ENCODE results near the gene FOXP2. TPM values are rescaled to one million over a fixed set of nuclear protein-coding genes. Genes with fewer than 3 reads are reported as not detected.

Gene FOXP2
- total and polyA plus RNA-seq, 2 of the 13 experiments (the other 11 are each of a cell fraction or from before 2014, with no cell fraction given) = 0.90 TPM; not detected in 1

DNA sequence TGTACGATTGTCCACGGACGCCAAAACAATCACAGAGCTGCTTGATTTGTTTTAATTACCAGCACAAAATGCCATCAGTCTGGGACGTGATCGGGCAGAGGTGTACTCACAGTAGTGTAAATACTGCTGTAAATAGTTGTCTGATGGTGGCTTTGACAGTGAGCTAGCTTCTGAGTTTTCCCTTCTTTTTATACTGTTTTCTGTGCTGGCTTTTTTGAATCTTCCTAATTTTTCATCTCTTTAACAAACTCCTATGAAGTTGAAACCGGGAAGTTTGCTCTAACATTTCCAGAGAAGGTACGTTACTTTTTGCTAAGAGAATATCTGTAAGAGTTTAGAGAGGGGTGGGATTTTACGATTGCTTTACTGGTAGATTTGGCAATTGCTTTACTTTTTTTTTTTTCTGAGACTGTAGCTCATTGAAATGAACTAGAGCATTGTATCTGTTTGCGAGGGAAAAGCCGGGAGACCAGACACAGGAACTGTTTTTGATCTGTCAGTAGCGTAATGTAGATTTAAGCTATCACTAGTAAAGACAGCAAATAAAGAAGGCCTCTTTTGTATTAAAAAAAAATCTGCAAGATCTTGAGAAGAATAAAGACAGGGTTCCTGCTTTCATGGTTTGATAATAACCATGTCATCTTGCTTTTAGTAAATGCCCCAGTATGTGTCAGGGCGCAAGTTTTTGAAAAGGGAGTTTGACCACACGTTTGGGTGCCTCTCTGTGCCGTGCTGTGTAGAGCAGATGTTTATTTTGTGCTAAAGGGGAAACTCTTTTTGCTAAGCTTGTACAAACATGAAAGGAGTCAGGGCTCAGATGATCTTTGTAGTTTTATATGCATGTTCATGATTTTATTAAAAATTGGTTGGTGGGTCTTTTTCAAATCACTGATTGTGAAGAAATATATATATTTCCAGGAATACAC is 712 bp downstream of the FOXP2 start:
- BruUV-seq (replicated peaks) = no TSS peak
- Histone ChIP-seq H3K9ac (ENCODE audit: insufficient read depth, low read depth, low read length) (peak overlapping the region; percentile 47; the same call in 1 of the 2 replicates), H3K4me1 (ENCODE audit: insufficient read depth, low read length) (peaks cover 40% of the 10 kb centered on the region), H3K79me2 (ENCODE audit: insufficient read depth, low read length) (no peaks in the 10 kb centered on the region), H2AFZ (ENCODE audit: low read length) (peak overlapping the region; percentile 85), H3K4me2 (ENCODE audit: low read depth, low read length) (peak overlapping the region; percentile 81), H3K4me3 (replicated peaks in 1 of 3; ENCODE audit: insufficient read depth in 1 of 3, low read depth in 2 of 3, low read length in 3 of 3) (peak overlapping the region; percentile 33 to 54 (median 48); a peak in 5 of 6 replicates), H4K20me1 (ENCODE audit: insufficient read depth, low read length) (no peaks in the 10 kb centered on the region), H3K27ac (ENCODE audit: extremely low read length, insufficient read depth, low read length) (peak overlapping the region; percentile 37), H3K9me3 (ENCODE audit: low read length) (no peaks in the 10 kb centered on the region), H3K36me3 (replicated peaks in 1 of 2; ENCODE audit: control insufficient read depth in 1 of 2, insufficient read depth in 2 of 2, low read length in 2 of 2) (no peaks in the 10 kb centered on the region), H3K27me3 (ENCODE audit: control insufficient read depth in 1 of 2, insufficient read depth in 2 of 2, low read length in 2 of 2) (no peaks in the 10 kb centered on the region)
- FAIRE-seq = no peak
- WGBS (ENCODE audit: low lambda C conversion rate) = under 1% methylated on average over 14 of the region's 14 CpGs
- ChIA-PET CTCF (ENCODE audit: low intra/inter-chr PET ratio, low total read pairs) (no interaction called here), POLR2A (no interaction called here)
- DNase-seq (ENCODE audit: low spot score) = no peak
- peak; percentile 75 for ATAC-seq
- intact Hi-C loops (cut with micrococcal nuclease; ENCODE audit: unreplicated experiment) (no loop called here), in situ Hi-C loops (cut with HindIII; ENCODE audit: extremely low pct_ligation_motif_present, low pct_unique_long_range_greater_than_20kb) (loop anchor here (25.0 kb wide), 1 partner anchor 328 kb away; no protein-coding TSS in a partner anchor)
- TF ChIP-seq, protein P1, sequence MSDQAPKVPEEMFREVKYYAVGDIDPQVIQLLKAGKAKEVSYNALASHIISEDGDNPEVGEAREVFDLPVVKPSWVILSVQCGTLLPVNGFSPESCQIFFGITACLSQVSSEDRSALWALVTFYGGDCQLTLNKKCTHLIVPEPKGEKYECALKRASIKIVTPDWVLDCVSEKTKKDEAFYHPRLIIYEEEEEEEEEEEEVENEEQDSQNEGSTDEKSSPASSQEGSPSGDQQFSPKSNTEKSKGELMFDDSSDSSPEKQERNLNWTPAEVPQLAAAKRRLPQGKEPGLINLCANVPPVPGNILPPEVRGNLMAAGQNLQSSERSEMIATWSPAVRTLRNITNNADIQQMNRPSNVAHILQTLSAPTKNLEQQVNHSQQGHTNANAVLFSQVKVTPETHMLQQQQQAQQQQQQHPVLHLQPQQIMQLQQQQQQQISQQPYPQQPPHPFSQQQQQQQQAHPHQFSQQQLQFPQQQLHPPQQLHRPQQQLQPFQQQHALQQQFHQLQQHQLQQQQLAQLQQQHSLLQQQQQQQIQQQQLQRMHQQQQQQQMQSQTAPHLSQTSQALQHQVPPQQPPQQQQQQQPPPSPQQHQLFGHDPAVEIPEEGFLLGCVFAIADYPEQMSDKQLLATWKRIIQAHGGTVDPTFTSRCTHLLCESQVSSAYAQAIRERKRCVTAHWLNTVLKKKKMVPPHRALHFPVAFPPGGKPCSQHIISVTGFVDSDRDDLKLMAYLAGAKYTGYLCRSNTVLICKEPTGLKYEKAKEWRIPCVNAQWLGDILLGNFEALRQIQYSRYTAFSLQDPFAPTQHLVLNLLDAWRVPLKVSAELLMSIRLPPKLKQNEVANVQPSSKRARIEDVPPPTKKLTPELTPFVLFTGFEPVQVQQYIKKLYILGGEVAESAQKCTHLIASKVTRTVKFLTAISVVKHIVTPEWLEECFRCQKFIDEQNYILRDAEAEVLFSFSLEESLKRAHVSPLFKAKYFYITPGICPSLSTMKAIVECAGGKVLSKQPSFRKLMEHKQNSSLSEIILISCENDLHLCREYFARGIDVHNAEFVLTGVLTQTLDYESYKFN (CRISPR knock-in tag; conservative IDR thresholded peaks at IDR 0.05) = peak; percentile 54; the same call in 1 of the 2 replicates
- peak; percentile 46; the same call in 1 of the 2 replicates for TF ChIP-seq RXRB (CRISPR knock-in tag; IDR thresholded peaks at IDR 0.05; ENCODE audit: borderline replicate concordance)
- TF ChIP-seq, protein P2, sequence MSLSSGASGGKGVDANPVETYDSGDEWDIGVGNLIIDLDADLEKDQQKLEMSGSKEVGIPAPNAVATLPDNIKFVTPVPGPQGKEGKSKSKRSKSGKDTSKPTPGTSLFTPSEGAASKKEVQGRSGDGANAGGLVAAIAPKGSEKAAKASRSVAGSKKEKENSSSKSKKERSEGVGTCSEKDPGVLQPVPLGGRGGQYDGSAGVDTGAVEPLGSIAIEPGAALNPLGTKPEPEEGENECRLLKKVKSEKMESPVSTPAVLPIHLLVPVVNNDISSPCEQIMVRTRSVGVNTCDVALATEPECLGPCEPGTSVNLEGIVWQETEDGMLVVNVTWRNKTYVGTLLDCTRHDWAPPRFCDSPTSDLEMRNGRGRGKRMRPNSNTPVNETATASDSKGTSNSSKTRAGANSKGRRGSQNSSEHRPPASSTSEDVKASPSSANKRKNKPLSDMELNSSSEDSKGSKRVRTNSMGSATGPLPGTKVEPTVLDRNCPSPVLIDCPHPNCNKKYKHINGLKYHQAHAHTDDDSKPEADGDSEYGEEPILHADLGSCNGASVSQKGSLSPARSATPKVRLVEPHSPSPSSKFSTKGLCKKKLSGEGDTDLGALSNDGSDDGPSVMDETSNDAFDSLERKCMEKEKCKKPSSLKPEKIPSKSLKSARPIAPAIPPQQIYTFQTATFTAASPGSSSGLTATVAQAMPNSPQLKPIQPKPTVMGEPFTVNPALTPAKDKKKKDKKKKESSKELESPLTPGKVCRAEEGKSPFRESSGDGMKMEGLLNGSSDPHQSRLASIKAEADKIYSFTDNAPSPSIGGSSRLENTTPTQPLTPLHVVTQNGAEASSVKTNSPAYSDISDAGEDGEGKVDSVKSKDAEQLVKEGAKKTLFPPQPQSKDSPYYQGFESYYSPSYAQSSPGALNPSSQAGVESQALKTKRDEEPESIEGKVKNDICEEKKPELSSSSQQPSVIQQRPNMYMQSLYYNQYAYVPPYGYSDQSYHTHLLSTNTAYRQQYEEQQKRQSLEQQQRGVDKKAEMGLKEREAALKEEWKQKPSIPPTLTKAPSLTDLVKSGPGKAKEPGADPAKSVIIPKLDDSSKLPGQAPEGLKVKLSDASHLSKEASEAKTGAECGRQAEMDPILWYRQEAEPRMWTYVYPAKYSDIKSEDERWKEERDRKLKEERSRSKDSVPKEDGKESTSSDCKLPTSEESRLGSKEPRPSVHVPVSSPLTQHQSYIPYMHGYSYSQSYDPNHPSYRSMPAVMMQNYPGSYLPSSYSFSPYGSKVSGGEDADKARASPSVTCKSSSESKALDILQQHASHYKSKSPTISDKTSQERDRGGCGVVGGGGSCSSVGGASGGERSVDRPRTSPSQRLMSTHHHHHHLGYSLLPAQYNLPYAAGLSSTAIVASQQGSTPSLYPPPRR (CRISPR knock-in tag; IDR thresholded peaks at IDR 0.05; ENCODE audit: borderline replicate concordance) = no peak
- TF ChIP-seq IKZF5 (CRISPR knock-in tag; IDR thresholded peaks at IDR 0.05) = no peak
- TF ChIP-seq EEA1 (CRISPR knock-in tag; IDR thresholded peaks at IDR 0.05; ENCODE audit: borderline replicate concordance) = no peak
- TF ChIP-seq ZSCAN22 (CRISPR knock-in tag; IDR thresholded peaks at IDR 0.05) = peak; percentile 95
- TF ChIP-seq TBX2 (CRISPR knock-in tag; IDR thresholded peaks at IDR 0.05; ENCODE audit: borderline replicate concordance) = peak; percentile 24; the same call in 1 of the 2 replicates
- TF ChIP-seq, protein P3, sequence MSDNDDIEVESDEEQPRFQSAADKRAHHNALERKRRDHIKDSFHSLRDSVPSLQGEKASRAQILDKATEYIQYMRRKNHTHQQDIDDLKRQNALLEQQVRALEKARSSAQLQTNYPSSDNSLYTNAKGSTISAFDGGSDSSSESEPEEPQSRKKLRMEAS (IDR thresholded peaks at IDR 0.05) = peak; percentile 35; the same call in 1 of the 2 replicates
- TF ChIP-seq ELF4 (CRISPR knock-in tag; IDR thresholded peaks at IDR 0.05; ENCODE audit: borderline replicate concordance) = 0 out of 2 replicates have a peak, but pooled peaks have one; percentile 28
- peak; percentile 94 for TF ChIP-seq PPARG (CRISPR knock-in tag; conservative IDR thresholded peaks at IDR 0.05)
